ENCODE data around the gene AMN1.

GRCh38 chr12:31772186-31772585, 43.4 kb upstream of the AMN1 start:
- TF ChIP-seq CTCF (IDR thresholded peaks at IDR 0.05) (no peak), POLR2A (IDR thresholded peaks at IDR 0.05) (no peak)
